DND-41 (cell line): Measurements from ENCODE around the gene MRPL24.
A peak's percentile ranks its signal among the peaks of the same experiment; 100 is the strongest.

Source experiments
- ATAC-seq: fragments of 200-7000 bp; cut with Tn5 transposase; 3 replicates; pipeline ENCODE4 v1.9.1; 2021; ENCODE audit warnings: low read depth; ENCODE audit not compliant: insufficient read depth
- DNase-seq: peaks from one replicate; pipeline ENCODE4 v3.0.0-alpha.2; 2020
- H2AFZ ChIP-seq: 2 replicates; pipeline ENCODE4 v1.6.0; 2012; ENCODE audit warnings: low read depth, low read length
- H3K27ac ChIP-seq: 2 replicates; pipeline ENCODE4 v1.5.1; 2012; ENCODE audit warnings: low read length, inconsistent platforms
- H3K27me3 ChIP-seq: fragments of 200-600 bp; sonication (generic); 2 replicates; pipeline ENCODE4 v1.6.0; 2012; ENCODE audit warnings: low read length, mild to moderate bottlenecking, inconsistent platforms; ENCODE audit not compliant: insufficient read depth, poor library complexity
- H3K36me3 ChIP-seq: 2 replicates; pipeline ENCODE4 v1.5.1; 2012; ENCODE audit warnings: low read length, inconsistent platforms; ENCODE audit not compliant: insufficient read depth
- H3K4me1 ChIP-seq: 2 replicates; pipeline ENCODE4 v1.5.1; 2012; ENCODE audit warnings: mild to moderate bottlenecking, low read length; ENCODE audit not compliant: insufficient read depth
- H3K4me2 ChIP-seq: 2 replicates; pipeline ENCODE4 v1.6.0; 2012; ENCODE audit warnings: mild to moderate bottlenecking, moderate library complexity, low read length, inconsistent platforms; ENCODE audit not compliant: insufficient read depth
- H3K4me3 ChIP-seq, 2 experiments: fragments of 200-600 bp in 1 of 2; shearing (Covaris generic) in 1 of 2; 2 replicates each; pipeline ENCODE4 v1.5.1; 2012 to 2016; ENCODE audit warnings: inconsistent platforms in 2 of 2, low read length in 2 of 2, mild to moderate bottlenecking in 2 of 2, low read depth in 1 of 2, moderate library complexity in 1 of 2
- H3K79me2 ChIP-seq: 2 replicates; pipeline ENCODE4 v1.6.0; 2012; ENCODE audit warnings: low read length, inconsistent platforms; ENCODE audit not compliant: insufficient read depth
- H3K9ac ChIP-seq: 2 replicates; pipeline ENCODE4 v1.6.0; 2012; ENCODE audit warnings: low read depth, mild to moderate bottlenecking, inconsistent platforms, low read length, moderate library complexity
- H3K9me3 ChIP-seq: 2 replicates; pipeline ENCODE4 v1.5.1; 2012; ENCODE audit warnings: low read length, moderate library complexity, mild to moderate bottlenecking, inconsistent platforms; ENCODE audit not compliant: insufficient read depth, severe bottlenecking
- H4K20me1 ChIP-seq: 2 replicates; pipeline ENCODE4 v1.6.0; 2012; ENCODE audit warnings: low read length; ENCODE audit not compliant: insufficient read depth
- EZH2 ChIP-seq: IDR thresholded peaks from 3 replicates; pipeline ENCODE4 v1.6.1; 2012; ENCODE audit warnings: borderline replicate concordance, low read depth, mild to moderate bottlenecking, moderate library complexity, low read length, inconsistent platforms; ENCODE audit not compliant: severe bottlenecking
- TF ChIP-seq, protein P1 (sequence below): IDR thresholded peaks from 2 replicates; pipeline ENCODE4 v1.5.1; 2012; ENCODE audit warnings: borderline replicate concordance, low read length, moderate library complexity, mild to moderate bottlenecking; ENCODE audit not compliant: poor library complexity, severe bottlenecking; ENCODE audit errors: extremely low read depth

Gene MRPL24

DNA sequence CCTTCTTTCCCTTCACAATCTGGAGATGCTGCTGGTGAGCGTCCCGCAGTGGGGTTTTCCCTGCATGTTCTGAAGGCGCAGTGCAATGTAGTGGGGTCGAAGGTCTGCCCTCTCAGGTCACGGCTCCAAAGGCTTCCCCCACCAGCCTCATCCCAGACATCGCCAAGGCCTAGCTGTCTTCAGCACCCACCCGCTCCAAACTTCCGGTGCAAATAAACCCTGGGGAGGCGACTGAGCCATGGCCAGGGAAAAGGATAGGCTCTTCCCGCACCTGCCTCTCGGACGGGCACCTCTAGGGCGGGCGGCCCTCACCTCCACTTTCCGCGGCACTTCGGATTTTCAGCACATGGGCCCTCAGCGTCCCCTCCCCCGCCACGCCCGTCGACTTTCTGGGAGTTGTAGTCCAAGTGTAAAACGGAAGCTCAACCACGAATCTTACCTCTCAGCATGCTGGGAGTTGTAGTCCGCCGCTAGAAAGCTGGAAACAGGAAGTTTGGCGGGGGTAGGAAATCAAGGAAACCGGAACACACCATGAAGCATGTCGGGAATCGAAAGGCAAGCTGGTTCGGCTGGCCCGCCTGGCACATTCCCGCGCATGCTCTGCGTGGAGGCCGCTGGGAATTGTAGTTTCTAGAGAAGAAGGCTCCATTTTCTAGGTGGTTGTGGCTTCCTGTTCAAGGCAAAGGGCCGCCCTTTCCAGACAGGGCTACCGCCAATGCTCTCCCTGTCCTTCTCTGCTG, at the start of gene MRPL24:
MRPL24 (minus strand) TSS at position 348 of the 740 bp plus-strand sequence. CDS start 2,384 bp downstream, outside the sequence.
- H3K4me3 ChIP-seq: peak within 1 kb of the TSS; percentile 70 to 72
- H3K36me3 ChIP-seq: peaks cover 72% of the 10 kb centered on the region
- no peaks in the 10 kb centered on the region for H3K27me3 ChIP-seq
- peaks cover 13% of the 10 kb centered on the region for H4K20me1 ChIP-seq
- H3K9ac ChIP-seq: peak within 1 kb of the TSS; percentile 66
- no peak for TF ChIP-seq EZH2
- TF ChIP-seq, protein P1, sequence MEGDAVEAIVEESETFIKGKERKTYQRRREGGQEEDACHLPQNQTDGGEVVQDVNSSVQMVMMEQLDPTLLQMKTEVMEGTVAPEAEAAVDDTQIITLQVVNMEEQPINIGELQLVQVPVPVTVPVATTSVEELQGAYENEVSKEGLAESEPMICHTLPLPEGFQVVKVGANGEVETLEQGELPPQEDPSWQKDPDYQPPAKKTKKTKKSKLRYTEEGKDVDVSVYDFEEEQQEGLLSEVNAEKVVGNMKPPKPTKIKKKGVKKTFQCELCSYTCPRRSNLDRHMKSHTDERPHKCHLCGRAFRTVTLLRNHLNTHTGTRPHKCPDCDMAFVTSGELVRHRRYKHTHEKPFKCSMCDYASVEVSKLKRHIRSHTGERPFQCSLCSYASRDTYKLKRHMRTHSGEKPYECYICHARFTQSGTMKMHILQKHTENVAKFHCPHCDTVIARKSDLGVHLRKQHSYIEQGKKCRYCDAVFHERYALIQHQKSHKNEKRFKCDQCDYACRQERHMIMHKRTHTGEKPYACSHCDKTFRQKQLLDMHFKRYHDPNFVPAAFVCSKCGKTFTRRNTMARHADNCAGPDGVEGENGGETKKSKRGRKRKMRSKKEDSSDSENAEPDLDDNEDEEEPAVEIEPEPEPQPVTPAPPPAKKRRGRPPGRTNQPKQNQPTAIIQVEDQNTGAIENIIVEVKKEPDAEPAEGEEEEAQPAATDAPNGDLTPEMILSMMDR: no peak
- peaks cover 42% of the 10 kb centered on the region for H3K79me2 ChIP-seq
- peaks cover 37% of the 10 kb centered on the region for H3K4me1 ChIP-seq
- H3K27ac ChIP-seq: peak within 1 kb of the TSS; percentile 79
- H3K9me3 ChIP-seq: no peaks in the 10 kb centered on the region
- peak within 1 kb of the TSS; percentile 72 for H3K4me2 ChIP-seq
- peak; percentile 89 for ATAC-seq
- H2AFZ ChIP-seq: peak within 1 kb of the TSS; percentile 75
- peak; percentile 99 for DNase-seq

DNA sequence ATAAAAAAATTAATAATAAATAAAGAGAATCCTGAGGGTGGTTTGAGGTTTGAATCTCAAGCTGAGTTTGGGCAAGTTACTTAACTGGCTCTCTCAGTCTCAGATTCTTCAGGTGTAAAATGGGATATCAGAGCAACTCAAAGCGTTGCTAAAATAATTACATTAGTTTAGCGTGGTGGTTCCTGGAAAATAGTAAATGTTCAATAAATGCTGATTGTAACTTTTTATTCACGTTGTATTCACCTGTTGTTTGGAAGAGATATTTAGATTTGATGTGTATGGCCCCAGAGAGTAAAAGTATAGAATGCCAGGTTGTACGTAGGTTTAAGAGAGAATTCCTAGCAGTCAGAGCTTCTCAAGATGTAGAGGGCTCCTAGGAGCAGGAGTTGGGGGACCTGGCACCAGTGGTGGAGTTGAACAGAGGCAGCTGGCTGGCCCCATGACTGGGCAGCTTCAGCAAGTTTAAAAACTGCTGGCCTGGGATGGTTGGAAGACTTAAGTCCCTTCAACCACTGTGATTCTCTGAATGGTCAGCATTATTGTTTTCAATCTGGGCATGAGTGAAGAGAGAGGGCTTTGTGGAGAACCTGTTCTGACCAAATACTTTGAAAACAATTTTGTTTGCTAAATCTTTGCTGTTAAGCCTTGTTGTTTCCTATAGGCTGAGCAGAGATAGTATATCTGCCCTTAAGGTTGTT, 48.9 kb upstream of the MRPL24 start:
- no peak overlapping the region for H2AFZ ChIP-seq
- ATAC-seq: no peak
- H4K20me1 ChIP-seq: peaks cover 2% of the 10 kb centered on the region; the same call in 1 of the 2 replicates

DNA sequence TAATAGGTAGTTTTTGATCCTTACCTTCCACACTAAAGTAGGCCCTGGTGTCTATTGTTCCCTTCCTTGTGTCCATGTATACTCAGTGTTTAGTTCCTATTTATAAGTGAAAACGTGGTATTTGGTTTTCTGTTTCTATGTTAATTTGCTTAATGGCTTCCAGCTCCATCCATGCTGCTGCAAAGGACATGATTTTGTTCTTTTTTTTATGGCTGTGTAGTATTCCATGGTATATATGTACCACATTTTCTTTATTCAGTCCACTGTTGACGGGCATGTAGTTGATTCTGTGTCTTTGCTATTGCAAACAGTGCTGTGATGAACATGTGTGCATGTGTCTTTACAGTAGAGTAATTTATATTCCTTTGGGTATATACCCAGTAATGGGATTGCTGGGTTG, 47.2 kb upstream of the MRPL24 start:
- no peak for TF ChIP-seq EZH2
- TF ChIP-seq, protein P1: no peak
- Histone ChIP-seq H3K9ac (no peak overlapping the region), H3K27ac (no peak overlapping the region), H3K4me3 (no peak overlapping the region), H4K20me1 (peaks cover 10% of the 10 kb centered on the region), H3K79me2 (peaks cover 24% of the 10 kb centered on the region), H2AFZ (no peak overlapping the region), H3K4me2 (no peak overlapping the region), H3K36me3 (peaks cover 89% of the 10 kb centered on the region), H3K4me1 (no peaks in the 10 kb centered on the region), H3K27me3 (no peaks in the 10 kb centered on the region), H3K9me3 (no peaks in the 10 kb centered on the region)
- DNase-seq (no peak), ATAC-seq (no peak)

More for the DNA sequence above, 48.9 kb upstream of the MRPL24 start:
- no peak for DNase-seq
- peaks cover 14% of the 10 kb centered on the region; the same call in 1 of the 2 replicates for H3K79me2 ChIP-seq
- TF ChIP-seq, protein P1: no peak
- no peak for TF ChIP-seq EZH2
- H3K9ac ChIP-seq: no peak overlapping the region
- no peak overlapping the region for H3K4me2 ChIP-seq
- H3K27me3 ChIP-seq: no peaks in the 10 kb centered on the region
- no peak overlapping the region for H3K4me3 ChIP-seq
- H3K9me3 ChIP-seq: no peaks in the 10 kb centered on the region
- no peak overlapping the region for H3K27ac ChIP-seq
- H3K36me3 ChIP-seq: peaks cover 93% of the 10 kb centered on the region
- no peaks in the 10 kb centered on the region for H3K4me1 ChIP-seq
